ENCODE results near the gene SMYD3.

- TF ChIP-seq POLR2A (IDR thresholded peaks at IDR 0.05; ENCODE audit: low read length) (no peak), GATA1 (IDR thresholded peaks at IDR 0.05; ENCODE audit: low read depth, low read length) (no peak)
Measured at GRCh38 chr1:246041360-246041759, 465.7 kb downstream of the SMYD3 start.
